ENCODE results near the gene C3orf20.

C3orf20 gene

DNA sequence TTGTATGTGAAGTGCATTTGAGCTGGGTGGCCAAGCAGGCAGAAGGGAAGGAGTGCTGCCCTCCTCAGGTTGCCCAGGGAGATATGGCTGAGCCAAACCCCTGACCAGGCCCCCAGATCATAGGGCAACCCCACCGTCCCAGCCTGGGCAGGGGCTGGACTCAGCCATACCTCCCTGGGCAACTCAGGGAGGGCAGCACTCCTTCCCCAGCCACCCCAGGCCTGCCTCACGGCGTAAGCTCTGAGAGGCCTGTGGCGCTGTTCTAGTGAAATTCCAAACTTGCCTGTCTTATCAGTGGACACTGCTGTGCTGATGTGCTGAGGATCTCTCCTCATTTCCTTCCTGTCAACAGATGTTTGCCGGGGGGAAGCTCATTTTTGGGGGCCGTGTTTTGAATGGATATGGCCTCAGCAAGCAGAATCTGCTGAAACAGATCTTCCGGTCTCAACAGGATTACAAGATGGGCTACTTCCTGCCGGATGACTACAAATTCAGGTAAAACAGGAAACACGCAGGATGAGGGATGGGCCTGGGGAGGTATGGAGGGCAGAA, 86.3 kb downstream of the C3orf20 start:
- DNase-seq = no peak

DNA sequence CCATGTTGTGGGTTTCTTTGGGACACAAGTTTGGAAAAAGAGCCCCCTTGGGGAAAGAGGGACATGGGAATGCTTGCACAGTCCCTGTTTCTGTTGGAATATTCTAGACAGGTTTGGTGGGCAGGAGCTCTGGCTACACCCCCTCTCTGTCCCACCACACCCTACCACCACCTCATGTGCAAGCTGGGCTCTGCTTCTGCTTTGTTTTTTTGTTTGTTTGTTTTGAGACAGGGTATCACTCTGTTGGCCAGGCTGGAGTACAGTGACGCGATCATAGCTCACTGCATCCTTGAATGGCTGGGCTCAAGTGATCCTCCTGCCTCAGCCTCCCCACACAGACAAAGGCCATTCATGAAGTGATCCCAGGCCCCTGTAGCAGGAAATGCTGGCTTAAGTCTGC, 86.9 kb downstream of the C3orf20 start:
- no peak for DNase-seq

DNA sequence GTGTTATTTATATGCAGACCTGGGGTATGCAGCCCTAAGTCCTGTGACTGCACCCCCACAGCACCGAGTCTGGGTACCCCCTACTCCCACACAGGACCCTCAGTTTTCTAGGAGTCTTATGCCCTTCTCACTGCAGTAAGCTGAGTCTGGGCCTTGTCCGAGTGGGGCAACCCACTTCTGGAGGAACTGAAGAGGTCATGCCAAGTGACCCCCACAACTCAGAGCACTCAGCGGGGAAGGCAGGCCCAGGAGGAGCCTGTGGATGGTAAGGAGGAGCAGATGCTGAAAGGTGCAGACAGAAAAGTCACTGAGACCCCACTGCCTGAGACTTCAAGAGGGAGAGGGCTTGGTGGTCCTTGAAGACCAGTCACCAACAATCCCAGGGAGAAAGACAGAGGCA, 87.8 kb downstream of the C3orf20 start:
- DNase-seq = no peak

DNA sequence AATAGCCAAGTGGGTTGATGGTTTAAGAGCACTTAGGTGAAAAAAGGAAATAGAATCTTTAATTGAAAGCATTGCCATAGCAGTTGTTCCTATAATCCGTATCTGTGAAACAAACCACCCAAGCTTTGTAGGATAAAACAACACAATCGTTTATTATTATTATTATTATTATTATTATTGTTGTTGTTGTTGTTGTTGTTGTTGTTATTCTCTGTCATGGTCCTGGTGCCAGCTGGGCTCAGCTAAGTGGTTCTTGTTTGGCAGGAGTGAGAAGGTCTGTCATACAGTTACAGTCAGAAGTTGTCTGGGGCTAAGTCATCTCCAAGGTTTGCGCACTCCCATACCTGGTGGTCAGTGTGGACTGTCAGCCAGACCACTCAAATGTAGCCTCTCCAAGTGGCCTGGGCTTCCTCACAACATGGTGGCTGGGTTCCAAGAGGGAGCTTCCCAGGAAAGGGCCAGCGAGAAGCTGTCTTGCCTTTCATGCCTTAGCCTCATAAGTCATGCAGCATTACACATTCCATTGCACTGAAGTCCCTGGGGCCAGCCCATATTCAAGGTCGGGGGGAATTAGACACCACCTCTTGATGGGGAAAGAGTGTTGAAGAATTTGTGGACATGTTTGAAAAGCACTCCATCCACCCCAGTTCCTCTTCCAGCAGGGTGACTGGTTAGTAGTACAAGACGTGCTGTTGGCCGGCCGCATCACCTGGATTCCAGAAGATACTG, 89.6 kb downstream of the C3orf20 start:
- no peak for DNase-seq

DNA sequence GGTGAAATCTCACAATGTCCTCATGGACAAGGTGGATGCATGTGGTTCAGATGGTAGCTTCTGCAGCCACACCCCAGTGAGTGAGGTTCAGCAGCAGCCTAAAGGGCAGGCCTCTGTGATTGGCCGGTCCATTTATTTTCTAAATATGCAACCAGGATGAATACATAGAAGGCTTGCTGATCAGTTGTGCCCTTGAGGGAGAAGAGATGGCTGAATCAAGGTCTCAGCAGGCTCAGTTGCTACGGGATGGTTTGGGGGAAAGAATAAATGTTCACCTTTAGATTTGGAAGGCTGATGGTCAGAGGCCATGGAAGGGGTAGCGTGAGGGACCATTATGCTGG, 90.1 kb downstream of the C3orf20 start:
- no peak for DNase-seq

DNA sequence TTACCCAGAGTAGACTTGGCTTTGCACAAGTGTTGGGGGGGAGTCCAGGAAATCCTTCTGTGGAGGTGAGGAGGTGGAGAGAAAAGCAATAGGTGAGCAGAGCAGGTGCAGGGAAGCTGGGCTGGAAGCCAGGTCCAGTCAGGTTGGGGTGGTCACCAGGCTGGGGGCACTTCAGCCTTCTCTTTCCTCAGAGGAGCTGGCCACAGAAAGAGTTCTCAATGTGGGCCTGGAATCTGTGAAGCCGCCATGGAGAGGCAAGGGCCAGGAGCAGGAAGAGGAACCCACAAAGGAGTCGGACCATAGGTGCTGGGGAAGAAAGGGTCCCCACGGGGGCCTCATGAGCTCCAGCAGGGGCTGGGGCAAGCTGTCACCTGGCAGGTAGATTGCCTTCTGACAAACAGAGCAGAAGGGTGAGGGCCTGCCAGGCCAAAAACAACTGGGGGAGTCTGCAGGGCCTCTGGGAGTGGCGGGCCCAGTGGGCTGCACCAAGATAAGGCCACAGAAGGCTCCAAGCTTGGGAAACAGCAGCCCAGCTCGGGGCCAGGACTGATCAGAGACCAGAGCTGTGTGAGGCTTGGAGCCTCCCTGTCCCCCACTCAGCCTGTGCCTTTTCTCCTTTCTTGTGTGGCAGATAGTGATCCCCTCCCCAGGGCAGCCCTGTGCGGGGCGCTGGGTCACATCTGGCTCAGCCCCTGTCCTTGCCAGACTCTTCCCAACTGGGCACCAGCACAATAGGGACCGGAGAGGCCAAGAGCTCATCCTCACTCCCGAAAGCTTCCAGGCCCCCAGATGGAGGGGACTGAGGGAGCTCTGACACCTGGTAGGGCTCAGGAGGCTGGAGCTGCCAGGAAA, 90.9 kb downstream of the C3orf20 start:
- no peak for DNase-seq

DNA sequence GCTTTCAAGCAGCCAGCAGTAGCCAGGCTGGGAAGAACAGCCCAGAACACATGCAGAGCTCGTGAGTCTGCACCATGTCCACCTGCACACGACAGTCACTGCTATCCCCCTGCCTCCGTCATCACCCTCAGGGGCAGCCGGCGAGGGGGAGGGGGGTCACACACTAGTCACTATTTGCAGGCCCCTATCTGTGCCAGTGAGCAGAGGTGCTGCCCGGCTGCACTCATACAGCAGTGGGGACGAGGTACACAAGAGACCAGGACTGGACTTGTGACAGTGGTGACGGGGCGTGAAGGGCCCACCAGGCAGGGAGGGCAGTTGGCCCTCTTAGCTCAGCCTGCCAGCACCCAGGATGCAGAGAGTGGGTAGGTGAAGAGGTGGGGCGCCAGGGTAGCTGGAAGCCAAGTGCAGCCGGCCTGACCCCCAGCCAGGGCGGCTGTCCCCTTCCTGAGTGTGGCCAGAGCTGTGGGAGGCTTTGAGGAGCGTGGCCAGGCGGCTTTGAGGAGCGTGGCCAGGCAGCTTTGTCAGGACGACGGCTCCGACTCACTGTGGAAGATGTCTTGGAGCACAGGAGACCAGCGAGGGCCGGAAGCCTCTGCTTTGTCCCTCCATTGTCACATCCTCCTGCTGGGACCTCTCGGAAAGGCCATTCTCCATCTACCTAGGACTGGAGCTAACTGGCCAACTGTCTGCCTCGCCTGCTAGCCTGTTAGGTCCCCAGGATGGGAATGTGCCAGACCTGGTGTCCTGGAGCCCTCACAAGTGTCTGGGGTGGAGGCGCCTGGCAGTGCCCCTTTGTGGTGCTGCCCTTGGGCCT, 91.7 kb downstream of the C3orf20 start:
- DNase-seq = no peak

DNA sequence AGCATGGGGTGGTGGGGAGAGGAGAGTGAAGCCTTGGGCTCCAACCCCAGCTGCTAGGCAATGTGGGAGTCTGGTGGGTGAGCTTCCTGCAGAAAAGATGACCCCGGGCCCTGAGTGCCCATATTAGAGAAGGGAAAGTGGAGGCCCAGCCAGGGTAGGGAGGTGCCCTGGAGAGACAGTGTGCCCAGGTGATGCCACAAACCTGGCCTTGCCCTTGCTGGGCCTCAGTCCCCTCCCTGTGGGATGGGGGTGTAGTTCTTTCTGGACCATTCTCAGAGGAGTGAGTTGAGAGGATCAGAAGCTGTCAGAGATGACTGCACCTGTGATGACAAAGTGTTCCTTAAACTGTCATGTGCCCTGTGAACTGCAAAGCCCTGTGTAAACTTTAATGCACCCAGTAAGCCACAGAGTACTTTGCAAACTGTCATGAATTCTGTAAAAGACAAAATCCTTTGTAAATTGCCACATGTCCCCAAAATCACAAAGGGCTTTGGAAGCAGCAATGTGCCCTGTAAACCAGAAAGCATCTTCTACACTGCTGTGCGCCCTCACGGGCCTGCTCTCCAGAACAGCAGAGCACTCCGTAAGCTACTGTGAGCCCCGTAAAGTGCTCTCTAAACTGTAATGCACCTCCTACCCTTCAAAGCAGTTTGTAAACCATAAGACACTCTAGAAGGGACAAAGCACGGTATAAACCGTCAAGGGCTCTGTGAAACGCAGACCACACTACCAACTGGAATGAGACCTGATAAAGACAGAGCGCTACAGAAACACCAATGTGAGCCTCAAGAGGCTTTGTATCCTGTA, 92.5 kb downstream of the C3orf20 start:
- no peak for DNase-seq

DNA sequence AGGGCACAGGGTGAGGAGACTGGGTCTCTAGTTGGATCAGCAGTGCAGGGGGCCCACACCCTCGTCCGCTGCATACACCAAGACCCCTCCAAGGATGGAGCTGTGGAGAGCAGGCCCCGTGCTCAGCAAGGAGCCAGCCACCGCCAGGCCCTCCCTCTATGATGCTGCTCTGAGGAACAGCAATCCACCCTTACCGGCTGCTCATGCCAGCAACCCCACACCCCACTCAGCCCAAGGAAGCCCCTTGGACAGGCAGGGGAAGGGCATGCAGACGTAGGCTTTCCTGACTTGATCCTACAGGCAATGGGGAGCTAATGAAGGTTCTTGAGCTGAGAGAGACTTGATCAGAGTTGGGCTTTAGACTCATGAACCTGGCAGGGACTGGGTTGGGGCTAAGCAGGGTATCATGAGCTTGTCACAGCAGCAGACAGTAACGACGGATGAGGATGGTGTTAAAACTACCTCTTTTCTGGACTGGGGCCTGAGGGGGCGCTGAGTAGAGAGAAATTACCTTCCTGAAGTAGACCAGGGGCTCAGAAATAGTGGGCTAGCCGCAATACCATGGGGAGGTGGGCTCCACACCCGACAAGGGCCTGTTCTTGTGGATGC, 93.3 kb downstream of the C3orf20 start:
- no peak for DNase-seq

DNA sequence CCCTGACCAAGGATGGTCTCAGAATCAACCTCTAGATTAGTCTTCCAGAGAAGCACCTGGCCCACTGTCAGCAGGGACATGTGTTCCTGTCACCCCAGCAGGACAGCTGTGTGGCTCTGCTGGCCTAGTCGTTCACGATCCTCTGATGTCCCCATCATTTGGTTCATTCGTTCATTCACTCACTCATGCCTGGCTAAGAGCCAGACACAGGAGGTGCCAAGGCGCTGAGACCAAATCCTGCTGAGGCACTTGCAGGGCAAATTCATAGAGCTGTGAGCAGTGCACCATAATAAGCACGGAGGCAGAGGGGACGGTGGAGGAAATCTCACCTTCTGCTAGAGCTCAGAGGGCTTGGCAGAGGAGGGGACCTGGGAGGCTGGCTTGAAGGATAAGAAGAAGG, 93.9 kb downstream of the C3orf20 start:
- no peak for DNase-seq

DNA sequence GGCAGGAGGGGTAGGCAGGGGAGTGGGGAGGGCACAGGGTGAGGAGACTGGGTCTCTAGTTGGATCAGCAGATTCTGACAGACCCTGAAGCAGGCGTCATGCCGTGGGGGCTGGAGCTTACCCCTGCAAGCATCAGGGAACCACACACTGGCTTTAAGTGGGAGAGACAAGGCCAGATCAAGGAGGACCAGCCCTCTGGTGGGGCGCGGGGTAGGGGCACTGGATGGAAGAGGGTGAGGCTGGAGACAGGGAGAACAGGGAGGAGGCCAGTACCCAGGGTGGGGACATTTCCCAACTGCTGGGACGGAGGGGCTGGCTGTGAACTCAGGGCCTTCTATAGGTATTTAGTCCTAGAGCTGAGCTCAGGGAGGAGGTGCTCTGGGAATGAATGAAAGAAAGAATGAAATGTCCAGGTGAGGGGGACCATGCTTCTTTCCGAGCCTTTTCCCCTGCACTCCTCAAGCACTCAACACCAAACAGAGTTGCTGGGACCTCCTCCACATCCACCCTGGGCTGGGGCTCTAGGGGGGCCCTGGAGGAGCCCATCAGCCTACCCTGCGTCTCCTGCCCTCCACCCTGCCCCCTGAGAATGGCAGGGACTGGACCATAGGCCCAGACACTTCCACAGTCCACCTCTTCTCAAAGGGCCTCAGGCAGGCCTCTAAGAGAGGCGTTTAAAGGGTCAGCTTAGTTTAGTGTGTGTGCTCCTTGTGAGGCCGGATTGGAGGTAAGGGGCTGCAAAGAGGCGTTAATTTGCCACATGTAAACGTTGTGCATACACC, 94.8 kb downstream of the C3orf20 start:
- DNase-seq = no peak

DNA sequence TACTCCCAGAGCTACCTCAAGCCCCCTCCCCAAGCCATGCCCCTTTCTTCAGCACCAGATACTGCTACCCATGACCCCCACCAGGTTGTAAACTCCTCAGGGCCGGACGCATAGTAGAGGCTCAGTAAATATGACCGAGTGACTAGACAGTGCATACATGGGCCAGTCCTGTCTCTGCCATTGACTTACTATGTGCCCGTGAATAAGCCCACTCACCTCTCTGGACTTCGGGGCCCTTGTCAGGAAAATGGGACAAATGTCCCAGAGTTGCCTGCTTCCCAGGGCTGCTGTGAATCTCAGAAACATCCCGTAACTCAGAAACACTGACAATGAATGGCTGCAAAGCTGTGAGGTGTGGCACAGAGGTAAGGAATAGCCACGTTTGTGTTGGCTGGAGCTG, 95.7 kb downstream of the C3orf20 start:
- DNase-seq = no peak

DNA sequence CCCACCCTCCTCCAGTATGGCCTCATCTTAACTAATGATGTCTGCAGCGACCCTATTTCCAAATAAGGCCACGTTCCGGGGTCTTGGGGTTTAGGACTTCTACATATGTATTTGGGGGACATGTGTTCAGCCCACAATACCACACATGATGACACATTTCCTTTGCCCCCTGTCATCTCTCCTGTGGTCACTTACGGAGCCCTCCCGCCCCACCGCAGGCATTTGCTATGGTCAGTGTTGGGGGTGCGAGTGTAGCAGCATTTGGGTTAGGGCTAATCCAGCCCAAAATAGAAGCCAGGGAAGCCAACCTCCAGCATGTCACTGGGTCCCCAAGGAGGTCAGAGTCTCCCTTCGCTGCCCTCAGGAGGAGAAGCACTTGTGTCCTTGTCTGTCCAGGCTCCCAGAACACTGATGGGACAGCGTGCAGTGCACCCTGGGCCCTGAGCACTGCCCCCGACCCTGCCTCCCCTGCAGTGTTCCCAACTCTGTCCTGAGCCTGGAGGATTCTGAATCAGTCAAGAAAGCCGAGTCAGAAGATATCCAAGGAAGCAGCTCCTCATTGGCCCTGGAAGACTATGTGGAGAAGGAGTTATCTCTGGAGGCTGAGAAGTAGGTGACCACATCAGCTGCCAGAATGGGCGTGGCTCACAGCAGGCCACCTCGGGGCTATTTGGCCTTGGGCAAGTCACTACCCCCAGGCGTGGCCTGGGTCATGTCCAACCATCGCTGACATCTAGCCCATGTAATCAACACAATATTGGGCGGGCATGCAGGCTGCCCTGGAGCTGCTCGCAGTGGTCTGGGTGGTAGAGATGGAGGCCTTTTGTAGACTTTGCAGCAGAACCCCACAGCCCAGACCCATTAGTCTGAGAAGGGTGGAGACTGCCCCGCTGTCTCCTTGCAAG, 96.9 kb downstream of the C3orf20 start:
- no peak for DNase-seq

DNA sequence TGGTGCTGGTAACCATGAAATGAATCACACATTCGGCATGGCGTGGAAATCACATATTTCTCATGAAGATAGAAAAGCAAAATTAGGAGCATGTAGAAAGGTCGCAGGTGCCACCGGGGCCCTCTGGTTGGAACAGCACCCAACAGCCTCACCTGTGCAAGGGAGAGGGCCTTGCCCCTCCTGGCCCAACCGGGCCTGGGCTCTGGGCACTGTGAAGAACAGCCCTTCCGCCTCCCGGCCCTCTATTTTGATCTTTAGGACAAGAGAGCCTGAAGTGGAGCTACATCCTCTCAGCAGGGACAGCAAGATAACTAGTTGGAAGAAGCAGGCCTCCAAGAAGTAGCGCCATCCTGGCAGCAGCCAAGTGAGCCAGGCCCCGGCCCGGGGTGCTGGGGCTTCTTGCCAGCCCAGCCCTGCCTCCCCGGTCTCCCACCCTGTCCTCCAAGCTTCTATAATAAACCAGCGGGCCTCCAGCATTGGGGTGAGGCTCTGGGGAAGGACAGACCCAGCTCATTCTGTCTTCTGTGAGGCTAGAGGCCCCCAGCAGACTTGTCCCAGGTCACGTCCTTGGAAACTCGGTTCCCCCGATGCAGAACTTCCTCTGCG, 97.7 kb downstream of the C3orf20 start:
- DNase-seq = no peak

DNA sequence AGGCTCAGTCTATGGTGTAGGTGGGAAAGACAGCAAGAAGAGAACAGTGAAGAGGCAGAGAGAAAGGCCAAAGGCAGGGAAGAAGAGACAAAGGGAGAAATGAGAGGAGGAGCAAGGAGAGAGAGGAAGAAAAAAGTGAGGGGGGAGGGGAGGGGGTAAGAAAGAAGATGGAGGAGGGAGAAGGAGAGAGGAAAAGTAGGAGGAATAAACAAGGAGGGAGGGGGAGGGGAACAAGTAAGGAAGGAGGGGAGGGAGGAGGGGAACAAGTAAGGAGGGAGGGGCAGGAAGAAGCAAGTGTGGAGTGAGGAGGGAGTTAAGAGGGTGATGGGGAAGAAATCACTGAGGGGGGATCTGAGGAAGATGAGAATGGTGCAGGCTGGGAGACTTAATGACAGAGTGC, 98.3 kb downstream of the C3orf20 start:
- no peak for DNase-seq

DNA sequence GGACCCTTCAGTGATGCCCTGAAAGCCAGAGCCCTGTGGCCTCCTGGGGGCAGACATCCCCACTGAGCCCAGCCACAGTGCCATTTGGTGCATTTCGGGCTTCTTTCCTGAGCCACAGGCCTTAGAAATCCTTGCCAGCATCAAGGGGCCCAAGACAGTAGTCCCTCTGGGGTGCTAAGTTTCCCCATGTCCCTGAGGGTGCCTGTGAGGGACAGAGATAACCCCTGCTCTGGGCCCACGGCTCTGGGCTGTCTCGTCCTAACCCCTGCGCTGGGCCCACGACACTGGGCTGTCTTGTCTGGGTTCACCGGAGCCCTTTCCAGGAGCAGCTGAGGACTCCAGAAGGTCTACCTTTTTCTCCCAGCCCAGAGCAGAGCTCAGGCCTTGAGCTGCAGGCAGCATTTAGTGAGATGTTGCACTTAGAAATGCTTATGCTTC, 98.8 kb downstream of the C3orf20 start:
- DNase-seq = no peak

DNA sequence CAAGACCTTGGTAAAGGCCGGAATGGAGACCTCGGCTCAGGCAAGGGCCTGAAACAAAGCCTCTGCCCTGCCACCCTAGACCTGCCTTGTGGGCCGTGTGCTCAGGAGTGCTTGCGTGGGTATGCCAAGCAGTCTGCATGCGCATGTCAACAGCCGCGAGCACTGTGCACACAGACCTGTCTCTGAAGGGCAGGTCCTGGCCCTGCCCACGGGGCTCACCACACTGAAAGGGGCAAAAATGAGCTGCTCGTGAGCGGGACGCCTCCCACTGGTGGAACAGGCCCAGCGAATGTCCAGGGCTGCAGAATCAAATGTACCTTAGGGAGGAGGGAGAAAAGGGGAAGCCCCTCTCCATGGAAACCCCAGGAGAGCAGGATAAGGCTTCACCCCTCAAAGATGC, 99.5 kb downstream of the C3orf20 start:
- DNase-seq = no peak

DNA sequence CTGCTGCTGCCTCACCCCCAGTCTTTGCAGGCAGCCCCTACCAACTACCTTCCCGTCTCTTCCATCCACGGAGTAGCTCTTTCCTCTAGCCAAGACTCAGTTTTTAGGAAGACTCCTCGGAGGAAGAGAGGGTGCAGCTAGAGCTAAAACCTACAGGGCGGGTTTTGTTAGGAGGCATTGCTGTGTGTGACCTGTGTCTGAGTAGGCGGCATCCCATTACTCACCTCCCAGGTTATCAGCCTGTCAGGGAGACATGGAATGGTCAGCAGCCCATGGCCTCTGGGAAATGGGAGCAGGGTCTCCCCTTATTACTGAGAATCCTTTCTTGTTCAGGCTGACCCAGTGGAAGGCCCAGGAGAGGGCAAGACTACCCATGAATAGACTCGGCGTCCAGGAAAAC, 100.1 kb downstream of the C3orf20 start:
- no peak for DNase-seq

DNA sequence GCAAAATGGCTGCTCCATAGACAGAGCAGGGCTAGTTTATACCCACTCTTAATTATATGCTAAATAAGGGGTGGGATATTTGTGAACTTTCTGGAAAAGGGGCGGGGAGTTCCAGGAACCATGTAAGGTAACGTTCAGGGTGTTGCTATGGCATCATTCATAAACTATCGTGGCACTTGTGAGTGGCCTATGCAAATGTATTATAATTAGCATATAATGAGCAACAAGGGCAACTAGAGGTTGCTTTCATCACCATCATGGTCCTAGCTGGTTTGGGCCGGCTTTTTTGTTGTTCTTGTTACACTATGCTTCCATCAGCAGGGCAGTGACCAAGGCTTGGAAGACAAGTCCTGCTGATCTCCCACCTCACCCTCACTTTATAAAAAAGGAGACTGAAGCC, 100.6 kb downstream of the C3orf20 start:
- no peak for DNase-seq

Measured in CD4-positive, alpha-beta T cell treated with Interleukin-6 for 4 hours (primary cell).